HUES48 (cell line): Measurements from ENCODE around the gene BAHCC1.

Experiments used
- H3K27ac ChIP-seq: one replicate; pipeline ENCODE4 v1.7.0; 2013; ENCODE audit warnings: low read depth, low read length, inconsistent platforms
- H3K27me3 ChIP-seq: 2 replicates; pipeline ENCODE4 v1.6.1; 2013; ENCODE audit warnings: mild to moderate bottlenecking, low read length; ENCODE audit not compliant: control insufficient read depth, insufficient read depth
- H3K36me3 ChIP-seq: 2 replicates; pipeline ENCODE4 v1.6.1; 2013; ENCODE audit warnings: low read length; ENCODE audit not compliant: control insufficient read depth, insufficient read depth
- H3K4me1 ChIP-seq: 2 replicates; pipeline ENCODE4 v1.6.1; 2013; ENCODE audit warnings: mild to moderate bottlenecking, low read length; ENCODE audit not compliant: control insufficient read depth, insufficient read depth
- H3K4me3 ChIP-seq: 2 replicates; pipeline ENCODE4 v1.5.1; 2013; ENCODE audit warnings: mild to moderate bottlenecking, low read depth, low read length
- H3K9ac ChIP-seq: 2 replicates; pipeline ENCODE4 v1.6.1; 2013; ENCODE audit warnings: mild to moderate bottlenecking, low read depth, low read length, moderate library complexity
- H3K9me3 ChIP-seq: 2 replicates; pipeline ENCODE4 v1.6.1; 2013; ENCODE audit warnings: low read length; ENCODE audit not compliant: control insufficient read depth, insufficient read depth

The BAHCC1 gene

DNA sequence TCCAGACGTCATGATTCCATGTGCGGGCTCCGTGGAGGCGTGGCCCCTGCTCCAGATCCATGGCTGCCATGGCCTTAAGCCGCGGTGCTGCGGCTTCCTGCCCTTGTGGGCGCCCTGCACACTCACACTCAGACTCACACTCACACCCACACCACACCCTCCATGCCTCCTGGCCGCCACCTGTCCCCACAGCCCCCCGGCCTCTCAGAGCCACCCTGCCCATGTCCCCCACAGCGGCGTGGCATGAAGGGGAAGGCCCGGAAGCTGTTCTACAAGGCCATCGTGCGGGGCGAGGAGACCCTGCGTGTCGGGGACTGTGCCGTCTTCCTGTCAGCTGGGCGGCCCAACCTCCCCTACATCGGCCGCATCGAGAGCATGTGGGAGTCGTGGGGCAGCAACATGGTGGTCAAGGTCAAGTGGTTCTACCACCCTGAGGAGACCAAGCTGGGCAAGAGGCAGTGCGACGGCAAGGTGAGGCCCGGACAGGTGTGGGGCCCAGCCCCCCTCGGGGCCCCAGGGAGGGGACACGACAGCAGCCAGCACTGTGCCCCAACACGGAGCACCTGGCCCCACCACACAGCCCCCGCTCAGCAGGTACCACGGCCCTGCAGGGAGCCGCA lies 67.4 kb downstream of the BAHCC1 start:
- H3K9ac ChIP-seq = no peak overlapping the region
- no peaks in the 10 kb centered on the region for H3K4me1 ChIP-seq
- no peaks in the 10 kb centered on the region for H3K9me3 ChIP-seq
- no peak overlapping the region for H3K4me3 ChIP-seq
- no peaks in the 10 kb centered on the region for H3K36me3 ChIP-seq
- no peaks in the 10 kb centered on the region for H3K27me3 ChIP-seq
- H3K27ac ChIP-seq = no peak overlapping the region

DNA sequence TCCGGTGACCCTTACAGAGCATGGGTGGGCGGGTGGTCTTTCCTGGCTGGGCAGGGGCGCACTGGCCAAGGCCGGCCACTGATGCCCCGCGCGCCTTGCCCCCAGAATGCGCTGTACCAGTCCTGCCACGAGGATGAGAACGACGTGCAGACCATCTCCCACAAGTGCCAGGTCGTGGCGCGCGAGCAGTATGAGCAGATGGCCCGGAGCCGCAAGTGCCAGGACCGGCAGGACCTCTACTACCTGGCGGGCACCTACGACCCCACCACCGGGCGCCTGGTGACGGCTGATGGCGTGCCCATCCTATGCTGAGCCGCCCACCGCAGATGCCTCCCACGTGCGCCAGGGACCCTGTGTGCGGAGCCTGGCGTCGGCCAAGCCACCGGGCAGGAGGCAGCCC lies 68.2 kb downstream of the BAHCC1 start:
- H3K4me1 ChIP-seq = no peaks in the 10 kb centered on the region
- no peak overlapping the region for H3K4me3 ChIP-seq
- H3K9ac ChIP-seq = no peak overlapping the region
- H3K9me3 ChIP-seq = no peaks in the 10 kb centered on the region
- no peaks in the 10 kb centered on the region for H3K27me3 ChIP-seq
- H3K36me3 ChIP-seq = no peaks in the 10 kb centered on the region
- H3K27ac ChIP-seq = no peak overlapping the region

DNA sequence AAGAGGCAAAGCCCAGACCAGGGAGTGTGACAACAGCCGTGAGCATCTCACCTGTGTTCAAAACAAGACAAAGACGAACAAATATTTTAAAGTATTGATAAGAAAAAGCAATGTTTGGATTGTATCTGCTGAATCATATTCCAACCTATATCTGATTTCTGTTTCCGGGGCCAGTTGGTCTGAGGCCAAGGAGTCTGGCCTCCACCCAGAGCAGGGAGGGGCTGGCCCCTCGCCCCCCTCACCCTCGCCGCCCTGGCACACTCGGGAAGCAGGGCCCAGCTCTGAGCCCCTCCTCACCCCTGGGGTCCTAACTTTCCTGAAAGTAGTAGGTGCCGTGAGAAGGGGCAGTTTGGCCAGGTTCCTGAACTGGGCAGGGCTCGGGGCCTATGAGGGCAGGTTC lies 69.3 kb downstream of the BAHCC1 start:
- Histone ChIP-seq H3K36me3 (no peaks in the 10 kb centered on the region), H3K9me3 (no peaks in the 10 kb centered on the region), H3K4me1 (no peaks in the 10 kb centered on the region), H3K4me3 (no peak overlapping the region), H3K9ac (no peak overlapping the region), H3K27ac (no peak overlapping the region), H3K27me3 (no peaks in the 10 kb centered on the region)

DNA sequence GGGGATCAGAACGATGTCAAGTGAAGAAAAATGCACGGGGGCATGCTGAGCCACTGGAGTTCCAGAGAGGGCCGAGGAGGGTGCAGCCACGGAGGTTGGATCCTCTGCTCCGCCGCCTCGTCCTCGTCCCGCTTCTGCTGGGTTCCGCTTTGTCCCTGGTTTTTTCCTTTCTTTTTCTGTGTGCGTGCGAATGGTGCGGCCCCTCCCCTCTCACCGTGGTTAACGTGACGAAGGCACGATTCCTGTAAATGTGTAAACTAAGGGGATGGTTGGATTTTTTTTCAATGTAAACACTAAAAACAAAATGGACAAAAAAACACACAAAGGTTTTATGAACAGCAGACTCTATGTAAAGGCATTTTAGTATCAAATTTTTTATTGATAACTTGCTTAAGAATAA lies 70.7 kb downstream of the BAHCC1 start:
- Histone ChIP-seq H3K27ac (no peak overlapping the region), H3K27me3 (no peaks in the 10 kb centered on the region), H3K9me3 (no peaks in the 10 kb centered on the region), H3K4me1 (no peaks in the 10 kb centered on the region), H3K9ac (no peak overlapping the region), H3K36me3 (no peaks in the 10 kb centered on the region), H3K4me3 (no peak overlapping the region)

DNA sequence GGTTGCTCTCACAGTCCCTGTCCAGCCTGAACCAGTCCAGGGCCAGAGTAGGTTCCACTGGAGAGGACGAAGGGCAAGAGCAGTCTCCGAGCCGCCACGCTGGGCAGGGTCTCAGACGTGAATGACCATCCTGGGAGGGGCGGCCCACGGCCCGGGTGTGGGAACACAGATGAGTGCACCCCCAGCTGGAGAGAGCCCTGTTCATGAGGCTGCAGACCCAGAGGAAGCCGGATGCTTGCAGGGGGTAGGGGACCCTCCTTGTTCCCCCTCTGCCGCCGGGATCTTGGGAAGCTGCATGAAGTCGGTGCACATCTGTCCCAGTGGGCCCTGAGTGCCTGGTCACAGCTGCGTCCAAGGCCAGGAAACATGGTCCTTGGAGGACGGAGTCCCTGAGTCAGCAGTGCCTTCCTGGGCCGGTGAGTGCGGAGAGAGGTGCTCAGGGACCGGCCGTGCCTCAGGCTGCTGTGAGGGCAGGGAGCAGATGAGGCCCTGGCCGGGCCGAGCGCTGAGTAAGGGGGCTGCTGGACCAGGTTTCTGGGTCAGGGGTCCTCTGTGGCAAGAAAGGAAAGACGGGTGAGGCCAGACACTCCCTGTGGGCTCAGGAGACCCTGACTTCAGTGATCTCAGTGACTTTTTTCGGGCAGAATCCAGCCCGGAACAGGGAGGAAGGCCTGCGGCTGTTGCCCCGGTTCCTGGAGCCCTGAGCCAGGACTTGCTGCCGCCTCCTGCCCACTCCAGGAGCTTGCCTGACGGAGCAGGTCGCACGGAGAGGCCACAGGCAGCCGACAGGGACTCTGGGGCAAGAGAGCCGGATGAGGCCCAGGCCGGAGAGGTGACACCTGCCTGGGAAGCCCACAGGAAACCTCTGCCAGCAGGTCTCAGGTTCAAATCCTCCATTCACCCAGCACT lies 71.6 kb downstream of the BAHCC1 start:
- H3K4me1 ChIP-seq = no peaks in the 10 kb centered on the region
- no peaks in the 10 kb centered on the region for H3K9me3 ChIP-seq
- no peaks in the 10 kb centered on the region for H3K27me3 ChIP-seq
- no peaks in the 10 kb centered on the region for H3K36me3 ChIP-seq
- H3K4me3 ChIP-seq = no peak overlapping the region
- H3K27ac ChIP-seq = no peak overlapping the region
- no peak overlapping the region for H3K9ac ChIP-seq

DNA sequence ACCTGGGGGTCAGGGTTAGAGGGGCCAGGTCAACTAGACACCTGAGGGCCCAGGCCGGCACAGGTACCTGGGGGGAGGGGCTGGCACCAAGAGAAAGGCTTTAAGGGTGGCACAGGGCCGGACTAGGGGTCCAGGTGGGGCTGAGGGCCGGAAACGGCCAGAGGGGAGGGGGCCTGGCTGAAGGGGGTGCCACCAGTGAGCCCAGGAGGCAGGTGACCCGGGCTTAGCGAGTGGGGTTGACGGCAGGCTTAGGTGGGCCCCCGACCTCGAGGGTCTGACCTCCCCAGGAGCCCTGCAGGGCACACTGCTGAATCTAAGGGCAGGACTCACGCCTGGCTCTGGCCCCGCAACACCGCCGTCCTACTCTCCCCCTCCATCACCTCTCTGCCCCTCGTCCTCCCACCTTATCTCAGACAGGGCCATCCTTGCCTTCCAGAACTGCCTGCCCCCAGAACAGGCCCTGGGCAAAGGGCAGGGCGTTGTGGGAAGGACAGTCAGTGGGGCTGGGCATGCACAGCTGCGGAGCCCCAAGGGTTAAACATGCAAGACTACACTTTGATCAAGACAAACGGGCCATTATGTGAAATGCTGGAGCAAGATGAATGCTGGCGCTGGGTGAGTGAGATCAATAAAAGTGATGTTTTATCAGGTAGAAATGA lies 73.0 kb downstream of the BAHCC1 start:
- Histone ChIP-seq H3K27ac (no peak overlapping the region), H3K4me3 (no peak overlapping the region), H3K9ac (no peak overlapping the region), H3K27me3 (no peaks in the 10 kb centered on the region), H3K36me3 (no peaks in the 10 kb centered on the region), H3K4me1 (no peaks in the 10 kb centered on the region), H3K9me3 (no peaks in the 10 kb centered on the region)

DNA sequence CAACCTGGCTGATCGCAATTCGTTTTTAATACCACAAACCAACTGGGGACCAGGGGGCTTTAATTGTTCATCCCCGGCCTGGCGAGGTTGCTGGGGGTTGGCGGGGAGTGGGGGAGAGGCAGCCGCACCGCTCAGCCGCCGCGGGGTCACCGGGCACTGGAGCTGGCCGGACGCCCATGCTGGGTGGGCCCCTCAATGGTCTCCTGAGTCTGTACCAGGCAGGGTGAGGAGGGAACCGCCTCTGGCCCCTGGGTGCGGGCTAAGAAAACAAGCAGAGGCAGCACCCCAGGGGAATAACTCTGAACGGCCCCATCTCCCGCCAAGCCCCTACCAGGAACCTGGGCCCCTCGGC lies 73.5 kb downstream of the BAHCC1 start:
- Histone ChIP-seq H3K27me3 (no peaks in the 10 kb centered on the region), H3K4me3 (no peak overlapping the region), H3K36me3 (no peaks in the 10 kb centered on the region), H3K27ac (no peak overlapping the region), H3K4me1 (no peaks in the 10 kb centered on the region), H3K9me3 (no peaks in the 10 kb centered on the region), H3K9ac (no peak overlapping the region)

DNA sequence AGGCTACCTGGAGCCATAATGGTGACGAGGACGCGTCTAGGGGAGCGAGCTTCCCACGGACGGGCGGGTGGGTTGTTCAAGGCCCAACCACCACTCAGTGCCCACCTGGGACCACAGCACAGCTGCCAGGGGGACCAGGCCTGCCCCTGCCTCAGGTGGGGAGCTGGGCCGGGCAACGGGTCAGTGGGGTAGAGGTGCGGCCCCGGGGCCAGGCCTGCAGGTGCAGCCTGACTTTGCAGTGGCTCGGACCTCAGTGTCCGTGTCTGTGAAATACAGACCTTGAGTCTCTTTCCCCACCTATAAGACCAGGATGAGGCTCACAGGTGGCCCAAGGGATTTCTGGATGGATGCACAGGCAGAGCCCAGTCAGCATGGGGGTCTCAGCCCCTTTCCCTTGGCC lies 74.0 kb downstream of the BAHCC1 start:
- Histone ChIP-seq H3K27me3 (no peaks in the 10 kb centered on the region), H3K9me3 (no peaks in the 10 kb centered on the region), H3K4me1 (no peaks in the 10 kb centered on the region), H3K36me3 (no peaks in the 10 kb centered on the region), H3K27ac (no peak overlapping the region), H3K9ac (no peak overlapping the region), H3K4me3 (no peak overlapping the region)

DNA sequence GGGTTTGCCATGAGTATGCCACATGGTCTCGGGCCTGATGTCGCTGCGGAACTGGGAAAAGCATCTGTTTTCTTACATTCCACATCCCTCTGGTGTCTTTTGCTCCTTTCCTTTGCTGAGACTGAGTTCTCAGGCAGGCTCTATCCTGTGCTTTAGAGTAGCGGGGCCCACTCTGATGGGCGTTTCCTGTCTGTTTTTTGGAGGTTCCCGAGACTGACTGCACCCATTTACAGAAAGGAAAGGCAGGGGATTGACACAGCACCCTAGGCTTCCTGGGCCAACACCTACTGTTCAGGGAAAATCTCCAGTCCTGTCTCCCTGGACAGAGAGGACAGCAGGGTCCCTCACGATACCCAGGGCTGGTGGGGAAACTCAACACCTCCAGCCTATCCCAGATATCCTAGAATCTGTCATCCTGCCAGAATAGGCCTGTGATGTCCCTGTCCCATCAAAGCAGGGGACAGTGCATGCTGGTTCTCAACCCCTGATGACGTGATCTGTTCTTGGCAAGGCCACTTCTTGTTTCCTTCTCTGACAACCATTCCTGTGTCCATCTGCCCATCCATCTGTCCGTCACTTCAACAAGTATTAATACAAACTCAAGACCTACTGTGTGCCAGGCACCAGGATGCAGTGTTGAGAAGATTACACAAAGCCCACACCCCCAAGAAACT lies 75.2 kb downstream of the BAHCC1 start:
- Histone ChIP-seq H3K27me3 (no peaks in the 10 kb centered on the region), H3K9me3 (no peaks in the 10 kb centered on the region), H3K4me1 (no peaks in the 10 kb centered on the region), H3K27ac (no peak overlapping the region), H3K9ac (no peak overlapping the region), H3K4me3 (no peak overlapping the region), H3K36me3 (no peaks in the 10 kb centered on the region)

DNA sequence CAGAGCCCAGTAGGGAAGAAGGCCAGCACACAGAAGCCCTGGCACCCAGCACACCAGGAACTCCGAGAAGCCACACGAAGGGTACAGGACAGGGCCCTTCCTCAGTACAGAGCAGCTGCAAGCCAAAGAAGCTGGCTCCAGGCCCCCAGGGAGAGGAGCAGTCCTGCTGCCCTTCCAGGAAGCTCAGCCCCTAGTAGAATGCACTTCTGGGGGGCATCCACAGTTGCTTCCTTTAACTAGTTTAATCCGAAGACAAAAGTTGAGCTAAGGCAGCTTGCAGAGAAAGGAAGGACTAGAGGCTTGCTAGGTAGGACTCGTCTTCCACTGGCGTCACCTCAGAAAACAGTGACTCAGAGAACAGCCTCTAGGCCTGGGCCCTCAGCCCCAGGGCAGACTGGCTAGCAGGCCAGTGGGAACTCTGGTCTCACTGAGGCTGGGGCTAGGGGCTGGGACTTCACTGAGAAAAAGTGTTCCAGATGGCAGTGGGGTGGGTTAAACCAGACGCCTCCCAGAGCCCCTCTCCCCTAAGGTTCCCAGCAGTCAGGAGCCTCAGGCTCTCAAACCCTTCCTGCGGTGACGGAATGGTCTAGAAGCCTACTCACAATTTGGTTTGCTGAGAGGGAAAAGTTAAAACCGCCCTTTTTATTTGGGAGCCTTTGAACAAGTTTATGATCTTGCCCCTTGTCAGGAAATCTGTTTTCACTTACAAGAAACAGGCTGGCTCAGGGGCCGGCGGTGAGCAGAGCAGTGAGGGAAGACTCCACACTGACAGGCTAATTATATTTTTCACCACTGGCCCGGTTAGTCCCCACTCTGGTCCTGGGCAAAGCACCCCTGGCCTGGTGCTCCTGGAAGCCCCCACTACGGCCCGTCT lies 75.9 kb downstream of the BAHCC1 start:
- H3K4me1 ChIP-seq = no peaks in the 10 kb centered on the region
- H3K36me3 ChIP-seq = no peaks in the 10 kb centered on the region
- H3K9me3 ChIP-seq = no peaks in the 10 kb centered on the region
- no peak overlapping the region for H3K27ac ChIP-seq
- H3K27me3 ChIP-seq = no peaks in the 10 kb centered on the region
- no peak overlapping the region for H3K4me3 ChIP-seq
- H3K9ac ChIP-seq = no peak overlapping the region
